ENCODE data around the gene CCDC50.

CCDC50 gene

GRCh38 chr3:191331388-191331787 lies 2.2 kb downstream of the CCDC50 start:
- no peak overlapping the region for H3K4me3 ChIP-seq (ENCODE audit: low read length)
- H3K9me2 ChIP-seq (replicated peaks; ENCODE audit: control insufficient read depth, low read length), result no peaks in the 10 kb centered on the region
- H3K27ac ChIP-seq (ENCODE audit: low read depth, low read length), result no peak overlapping the region
- H3K4me1 ChIP-seq (ENCODE audit: control insufficient read depth, low read length), result peaks cover 48% of the 10 kb centered on the region
- H3K27me3 ChIP-seq (ENCODE audit: control insufficient read depth, low read length), result no peaks in the 10 kb centered on the region
- peaks cover 5% of the 10 kb centered on the region for H3K36me3 ChIP-seq (ENCODE audit: control insufficient read depth, low read length)
- no peaks in the 10 kb centered on the region for H4K20me1 ChIP-seq (ENCODE audit: control insufficient read depth, insufficient read depth, low read depth, low read length)
- H3K9me3 ChIP-seq (ENCODE audit: control insufficient read depth, insufficient read depth, low read length), result no peaks in the 10 kb centered on the region
- no peaks in the 10 kb centered on the region for H3F3A ChIP-seq (ENCODE audit: control insufficient read depth, insufficient read depth)
- H3K4me2 ChIP-seq (ENCODE audit: low read length), result peak overlapping the region; percentile 90; the same call in 1 of the 2 replicates
- H3K79me2 ChIP-seq (ENCODE audit: control insufficient read depth, low read length), result peaks cover 71% of the 10 kb centered on the region
- TF ChIP-seq EZH2phosphoT487 (IDR thresholded peaks at IDR 0.05; ENCODE audit: borderline replicate concordance, low read length) (no peak), CTCF (IDR thresholded peaks at IDR 0.05; ENCODE audit: low read depth, low read length, poor library complexity, severe bottlenecking) (no peak)

- Histone ChIP-seq H3K36me3 (ENCODE audit: control insufficient read depth, low read length) (peaks cover 5% of the 10 kb centered on the region), H4K20me1 (ENCODE audit: control insufficient read depth, insufficient read depth, low read depth, low read length) (no peaks in the 10 kb centered on the region), H3K4me3 (ENCODE audit: low read length) (no peak overlapping the region), H3K4me2 (ENCODE audit: low read length) (no peak overlapping the region), H3K9me3 (ENCODE audit: control insufficient read depth, insufficient read depth, low read length) (no peaks in the 10 kb centered on the region), H3K4me1 (ENCODE audit: control insufficient read depth, low read length) (peaks cover 38% of the 10 kb centered on the region), H3K9me2 (replicated peaks; ENCODE audit: control insufficient read depth, low read length) (no peaks in the 10 kb centered on the region), H3K79me2 (ENCODE audit: control insufficient read depth, low read length) (peaks cover 91% of the 10 kb centered on the region), H3K27me3 (ENCODE audit: control insufficient read depth, low read length) (no peaks in the 10 kb centered on the region), H3K27ac (ENCODE audit: low read depth, low read length) (no peak overlapping the region), H3F3A (ENCODE audit: control insufficient read depth, insufficient read depth) (no peaks in the 10 kb centered on the region)
- TF ChIP-seq EZH2phosphoT487 (IDR thresholded peaks at IDR 0.05; ENCODE audit: borderline replicate concordance, low read length) (no peak), CTCF (IDR thresholded peaks at IDR 0.05; ENCODE audit: low read depth, low read length, poor library complexity, severe bottlenecking) (no peak)
These were observed 4.2 kb downstream of the CCDC50 start for GRCh38 chr3:191333298-191333880.

- Histone ChIP-seq H3K79me2 (ENCODE audit: control insufficient read depth, low read length) (peaks cover 98% of the 10 kb centered on the region), H3K9me3 (ENCODE audit: control insufficient read depth, insufficient read depth, low read length) (no peaks in the 10 kb centered on the region), H3K4me2 (ENCODE audit: low read length) (no peak overlapping the region), H3K36me3 (ENCODE audit: control insufficient read depth, low read length) (peaks cover 3% of the 10 kb centered on the region), H3K27ac (ENCODE audit: low read depth, low read length) (no peak overlapping the region), H3K4me1 (ENCODE audit: control insufficient read depth, low read length) (peaks cover 30% of the 10 kb centered on the region), H3K27me3 (ENCODE audit: control insufficient read depth, low read length) (no peaks in the 10 kb centered on the region), H4K20me1 (ENCODE audit: control insufficient read depth, insufficient read depth, low read depth, low read length) (0 out of 2 replicates have a peak, but pooled peaks cover under 1% of the 10 kb centered on the region), H3K4me3 (ENCODE audit: low read length) (no peak overlapping the region), H3F3A (ENCODE audit: control insufficient read depth, insufficient read depth) (no peaks in the 10 kb centered on the region), H3K9me2 (replicated peaks; ENCODE audit: control insufficient read depth, low read length) (no peaks in the 10 kb centered on the region)
- TF ChIP-seq EZH2phosphoT487 (IDR thresholded peaks at IDR 0.05; ENCODE audit: borderline replicate concordance, low read length) (no peak), CTCF (IDR thresholded peaks at IDR 0.05; ENCODE audit: low read depth, low read length, poor library complexity, severe bottlenecking) (no peak)
These were observed 5.2 kb downstream of the CCDC50 start for GRCh38 chr3:191334346-191334893.
